Fibroblast of lung (primary cell): ENCODE measurements around the gene STX5.

Source experiments
- CTCF ChIP-seq, 2 donors: IDR thresholded peaks in 1 of 2; conservative IDR thresholded peaks in 1 of 2; 1 replicate in 1 of 2; 2 replicates in 1 of 2; pipeline ENCODE4 v1.5.1; 2011 to 2012; ENCODE audit warnings: low read length in 2 of 2, control low read depth in 1 of 2, inconsistent platforms in 1 of 2, low read depth in 1 of 2, mild to moderate bottlenecking in 1 of 2
- EZH2 ChIP-seq: IDR thresholded peaks from 2 replicates; pipeline ENCODE4 v1.5.1; 2012; ENCODE audit warnings: low read length, control low read depth, mild to moderate bottlenecking; ENCODE audit errors: missing control alignments

- TF ChIP-seq CTCF (conservative IDR thresholded peaks at IDR 0.05 in 1 of 2, IDR thresholded peaks at IDR 0.05 in 1 of 2; ENCODE audit: low read depth in 1 of 2, low read length in 2 of 2) (no peak), EZH2 (no peak)
Observed at GRCh38 chr11:62835336-62835735, 3.5 kb upstream of the STX5 start.
